ENCODE data around the gene SMIM44.
A peak's percentile ranks its signal among the peaks of the same experiment; 100 is the strongest.
"Not testable (repeated sequence)": the region's sequence is repeated elsewhere in the genome, so short reads cannot be mapped to it uniquely, and the experiment has no call there.

SMIM44 gene

DNA sequence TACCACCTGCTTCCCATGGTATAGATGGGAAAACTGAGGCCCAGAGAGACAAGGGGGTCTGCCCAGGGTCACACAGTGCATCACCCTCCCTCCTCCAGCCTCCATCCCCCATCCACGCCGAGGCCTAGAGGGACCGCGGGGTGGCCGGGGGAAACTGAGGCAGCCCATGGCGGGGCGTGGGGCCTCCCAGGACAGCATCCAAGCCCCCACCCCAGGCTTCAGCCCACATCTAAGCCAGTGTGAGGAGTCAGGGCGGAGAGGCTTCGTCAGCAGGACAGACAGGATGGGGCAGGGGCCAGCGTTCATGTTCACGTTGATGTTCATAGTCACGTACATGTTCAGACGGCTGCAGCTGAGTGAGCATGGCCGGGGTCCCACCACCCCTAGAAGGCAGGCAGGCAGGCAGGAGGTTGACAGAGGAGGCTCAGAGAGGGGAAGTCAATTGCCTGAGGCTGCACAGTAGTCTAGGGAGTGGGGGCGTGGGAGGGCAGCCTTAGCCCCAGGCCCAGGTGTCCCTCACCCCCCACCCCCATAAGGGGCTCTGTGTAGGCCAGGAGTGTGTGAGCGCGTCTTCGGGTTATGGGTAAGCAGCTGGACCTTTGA is 26.2 kb downstream of the SMIM44 start:
- no peak for DNase-seq

DNA sequence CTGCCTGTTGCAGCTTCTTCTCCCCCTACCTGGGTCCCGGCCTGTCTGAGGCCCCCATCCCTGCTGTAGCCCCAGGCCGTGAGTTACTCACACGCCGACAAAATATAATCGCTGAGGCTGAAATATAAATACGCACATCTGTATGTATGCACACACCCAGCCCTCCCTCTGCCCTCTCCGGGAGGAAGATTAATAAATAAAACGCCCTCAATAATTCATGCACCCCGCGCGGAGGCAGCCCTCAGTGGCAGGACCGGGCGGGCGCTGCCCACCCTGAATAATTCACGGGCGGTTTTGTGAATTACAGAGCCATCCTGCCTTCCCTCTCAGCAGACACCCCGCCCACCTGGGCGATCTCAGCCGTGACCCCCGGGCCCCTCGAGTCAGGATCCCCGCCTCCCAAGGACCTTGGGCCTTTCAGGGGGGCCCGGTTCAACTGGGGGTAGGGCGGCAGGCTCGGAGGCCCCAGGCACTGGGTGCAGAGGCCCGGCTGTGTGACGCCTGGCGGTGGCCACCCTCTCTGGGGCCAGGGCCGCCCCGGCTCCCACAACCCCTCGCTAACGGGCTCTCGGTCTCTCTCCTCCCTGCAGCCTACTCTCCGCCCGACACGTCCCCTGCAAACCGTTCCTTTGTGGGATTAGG is 27.2 kb downstream of the SMIM44 start:
- DNase-seq: no peak

DNA sequence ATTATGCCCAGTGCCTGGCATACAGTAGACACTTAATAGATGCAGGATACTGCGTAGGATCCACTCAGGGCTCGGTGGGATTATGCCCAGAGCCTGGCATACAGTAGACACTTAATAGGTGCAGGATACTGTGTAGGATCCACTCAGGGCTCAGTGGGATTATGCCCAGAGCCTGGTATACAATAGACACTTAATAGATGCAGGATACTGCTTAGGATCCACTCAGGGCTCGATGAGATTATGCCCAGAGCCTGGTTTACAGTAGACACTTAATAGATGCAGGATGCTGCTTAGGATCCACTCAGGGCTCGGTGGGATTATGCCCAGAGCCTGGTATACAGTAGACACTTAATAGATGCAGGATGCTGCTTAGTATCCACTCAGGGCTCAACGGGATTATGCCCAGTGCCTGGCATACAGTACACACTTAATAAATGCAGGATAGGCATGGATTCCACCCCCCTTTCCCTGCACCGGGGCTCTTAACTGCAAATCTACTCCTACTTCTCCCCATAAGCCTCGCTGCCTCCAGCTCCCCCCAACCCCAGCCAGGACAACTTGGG is 27.8 kb downstream of the SMIM44 start:
- DNase-seq: no peak

DNA sequence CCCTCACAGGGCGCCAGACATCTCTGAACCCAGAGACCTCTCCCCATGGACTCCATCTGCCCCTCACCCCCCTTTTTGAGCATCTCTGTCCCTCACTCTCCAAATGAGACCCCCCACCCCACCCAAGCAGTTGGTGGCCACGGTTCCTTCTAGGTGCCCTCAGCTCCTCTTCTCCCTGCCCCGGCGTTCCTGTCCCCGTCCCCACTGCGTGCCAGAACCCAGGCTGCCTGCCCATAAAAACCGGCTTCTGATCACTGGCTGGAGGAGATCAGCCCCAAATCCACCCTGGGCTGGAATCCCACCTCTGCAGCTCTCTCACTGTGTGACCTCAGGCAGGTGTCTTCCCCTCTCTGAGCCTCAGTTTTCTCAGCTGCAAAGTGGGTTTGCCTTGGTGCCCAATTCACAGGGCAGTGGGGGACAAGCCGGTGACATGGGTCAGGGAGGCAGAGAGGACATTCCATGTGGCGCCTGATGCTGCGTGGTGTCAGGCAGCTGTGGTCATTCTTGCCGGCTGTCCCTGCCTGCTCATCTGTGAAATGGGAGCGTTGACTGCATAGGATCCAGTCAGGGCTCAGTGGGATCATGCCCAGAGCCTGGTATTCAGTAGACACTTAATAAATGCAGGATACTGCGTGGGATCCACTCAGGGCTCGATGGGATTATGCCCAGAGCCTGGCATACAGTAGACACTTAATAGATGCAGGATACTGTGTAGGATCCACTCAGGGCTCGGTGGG is 28.4 kb downstream of the SMIM44 start:
- DNase-seq: no peak

DNA sequence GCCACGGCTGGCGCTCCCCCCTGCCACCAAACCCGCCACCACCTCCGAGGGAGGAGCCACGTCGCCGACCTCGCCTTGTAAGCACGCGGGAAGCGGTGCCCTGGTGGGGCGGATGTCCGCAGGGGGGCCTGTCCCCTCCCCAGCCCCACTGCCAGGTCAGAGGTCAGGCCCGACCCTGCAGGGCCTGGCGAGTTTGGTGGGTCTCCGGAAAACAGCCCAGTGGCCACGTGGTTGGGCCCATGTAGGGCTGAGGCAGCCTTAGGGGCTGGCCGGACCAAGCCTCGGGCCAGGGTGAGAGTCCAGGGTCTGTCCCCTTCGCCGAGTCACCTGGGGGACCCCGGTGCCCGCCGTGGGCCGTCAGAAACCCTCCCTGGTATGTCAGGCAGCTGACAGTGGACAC is 29.4 kb downstream of the SMIM44 start:
- DNase-seq: no peak

DNA sequence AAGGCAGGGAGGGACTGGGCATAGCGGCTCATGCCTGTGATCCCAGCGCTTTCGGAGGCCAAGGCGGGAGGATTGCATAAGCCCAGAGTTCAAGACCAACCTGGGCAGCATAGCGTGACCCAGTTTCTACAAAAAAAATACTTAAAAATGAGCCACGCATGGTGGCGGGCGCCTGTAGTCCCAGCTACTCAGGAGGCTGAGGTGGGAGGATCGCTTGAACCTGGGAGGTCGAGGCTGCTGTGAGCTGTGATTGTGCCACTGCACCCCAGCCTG is 30.4 kb downstream of the SMIM44 start:
- DNase-seq: not testable (repeated sequence)

DNA sequence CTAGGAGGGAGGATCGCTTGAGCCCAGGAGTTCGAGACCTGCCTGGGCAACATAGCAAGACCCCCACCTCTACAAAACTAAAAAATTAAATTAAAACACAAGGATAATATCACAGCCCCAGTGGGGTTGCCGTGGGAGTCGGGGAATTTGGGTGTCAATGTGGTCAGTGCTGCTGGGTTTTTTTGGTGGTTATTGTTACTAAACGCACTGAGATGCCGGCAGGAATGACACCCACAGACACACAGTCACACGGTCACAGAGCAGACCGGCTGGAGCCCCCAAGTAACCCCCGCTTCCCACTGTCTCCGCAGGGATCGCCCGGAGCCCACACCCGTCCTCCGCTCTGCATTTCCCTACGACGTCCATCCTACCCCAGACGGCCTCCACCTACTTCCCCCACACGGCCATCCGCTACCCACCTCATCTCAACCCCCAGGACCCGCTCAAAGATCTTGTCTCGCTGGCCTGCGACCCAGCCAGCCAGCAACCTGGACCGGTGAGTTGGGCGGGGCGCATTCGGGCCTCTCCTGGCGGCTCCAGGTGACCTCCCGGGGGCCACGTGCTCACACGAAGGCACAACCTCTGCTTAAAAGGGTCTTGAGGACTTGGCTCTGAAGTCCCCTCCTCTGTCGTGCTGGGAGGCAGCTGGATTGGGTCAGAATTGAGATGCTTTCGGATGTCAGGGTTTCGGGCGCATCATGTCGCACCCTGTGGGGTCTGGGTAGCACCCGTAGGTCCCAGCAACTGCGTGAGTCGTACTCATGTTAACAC is 30.9 kb downstream of the SMIM44 start:
- DNase-seq: no peak

DNA sequence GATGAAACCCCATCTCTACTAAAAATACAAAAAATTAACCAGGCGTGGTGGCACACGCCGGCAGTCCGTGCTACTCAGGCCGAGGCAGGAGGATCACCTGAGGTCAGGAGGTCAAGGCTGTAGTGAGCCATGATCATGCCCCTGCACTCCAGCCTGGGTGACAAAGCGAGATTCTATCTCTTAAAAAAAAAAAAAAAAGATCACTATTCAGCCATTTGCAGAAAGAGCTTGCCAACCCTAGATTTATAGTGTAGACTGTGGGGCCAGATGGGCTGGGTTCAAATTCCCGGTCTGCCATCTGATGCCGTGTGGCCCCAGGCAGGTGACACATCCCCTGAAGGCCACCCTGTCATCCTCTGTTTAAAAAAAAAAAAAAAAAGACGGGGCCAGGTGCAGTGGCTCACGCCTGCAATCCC is 31.8 kb downstream of the SMIM44 start:
- DNase-seq: no peak

DNA sequence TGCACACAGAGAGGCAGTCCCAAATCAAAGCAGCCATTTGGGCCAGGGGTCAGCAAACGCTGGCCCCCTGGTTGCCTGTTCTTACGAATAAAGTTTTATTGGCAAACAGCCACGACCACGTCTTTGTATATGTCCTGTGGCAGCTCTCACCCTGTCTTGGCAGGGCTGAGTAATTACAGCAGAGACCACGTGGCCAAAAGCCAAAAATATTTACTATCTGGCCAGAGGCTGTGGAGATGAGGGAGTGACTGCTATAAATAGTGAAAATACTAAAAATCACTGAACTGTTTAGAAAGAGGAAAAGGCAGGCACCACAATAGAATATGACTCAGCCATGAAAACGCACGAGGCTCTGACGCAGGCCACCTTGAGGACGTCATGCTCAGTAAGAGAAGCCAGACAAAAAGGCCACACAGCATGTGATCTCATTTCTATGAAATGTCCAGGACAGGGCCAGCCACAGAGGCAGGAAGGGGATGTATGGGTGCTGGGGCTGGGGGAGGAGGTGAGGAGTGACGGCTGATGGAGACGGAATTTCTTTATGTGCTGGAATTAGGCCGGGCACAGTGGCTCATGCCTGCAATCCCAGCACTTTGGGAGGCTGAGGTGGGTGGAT is 32.3 kb downstream of the SMIM44 start:
- DNase-seq: no peak

DNA sequence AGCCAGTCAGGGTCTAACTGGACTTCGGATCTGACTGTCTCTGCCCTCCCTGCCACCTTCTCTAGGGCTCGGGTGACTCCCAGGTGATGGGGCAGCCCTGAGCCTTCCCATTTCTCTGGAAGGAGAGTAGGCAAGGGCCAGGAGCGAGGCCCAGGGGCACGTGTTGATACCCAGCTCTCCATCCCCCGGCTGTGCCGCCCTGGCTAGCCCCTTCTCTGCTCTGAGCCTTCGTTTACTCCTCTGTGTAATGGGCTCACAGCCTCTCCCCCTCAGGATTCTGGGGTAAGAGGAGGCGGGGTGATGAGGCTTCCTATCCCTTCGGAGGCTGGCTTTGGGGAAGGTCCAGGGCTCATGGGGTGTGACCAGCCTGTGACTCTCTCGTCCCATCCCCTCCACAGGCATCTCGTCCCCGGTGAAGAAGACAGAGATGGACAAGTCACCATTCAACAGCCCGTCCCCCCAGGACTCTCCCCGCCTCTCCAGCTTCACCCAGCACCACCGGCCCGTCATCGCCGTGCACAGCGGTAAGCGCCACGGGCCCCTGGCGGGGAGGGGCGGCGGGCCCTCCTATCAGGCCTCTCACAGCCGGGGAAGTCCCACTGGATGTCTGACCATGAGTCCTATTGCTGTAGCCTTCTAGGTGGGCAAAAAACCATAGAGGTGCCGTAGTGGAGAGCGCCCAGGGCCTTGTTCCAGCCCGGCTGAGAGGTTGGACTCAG is 34.5 kb downstream of the SMIM44 start:
- no peak for DNase-seq

DNA sequence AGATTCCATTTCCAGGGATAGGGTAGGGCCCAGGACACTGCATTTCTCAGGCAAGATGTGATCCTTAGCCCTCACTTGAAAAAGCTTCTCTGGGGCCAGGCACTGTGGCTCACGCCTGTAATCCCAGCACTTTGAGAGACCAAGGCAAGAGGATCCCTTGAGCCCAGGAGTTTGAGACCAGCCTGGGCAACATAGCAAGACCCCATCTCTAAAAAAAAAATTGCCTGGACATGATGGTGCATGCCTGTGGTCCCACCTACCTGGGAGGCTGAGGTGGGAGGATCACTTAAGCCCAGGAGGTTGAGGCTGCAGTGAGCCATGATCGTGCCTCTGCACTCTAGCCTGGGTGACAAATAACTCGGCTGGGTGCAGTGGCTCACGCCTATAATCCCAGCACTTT is 36.6 kb downstream of the SMIM44 start:
- DNase-seq: not testable (repeated sequence)

DNA sequence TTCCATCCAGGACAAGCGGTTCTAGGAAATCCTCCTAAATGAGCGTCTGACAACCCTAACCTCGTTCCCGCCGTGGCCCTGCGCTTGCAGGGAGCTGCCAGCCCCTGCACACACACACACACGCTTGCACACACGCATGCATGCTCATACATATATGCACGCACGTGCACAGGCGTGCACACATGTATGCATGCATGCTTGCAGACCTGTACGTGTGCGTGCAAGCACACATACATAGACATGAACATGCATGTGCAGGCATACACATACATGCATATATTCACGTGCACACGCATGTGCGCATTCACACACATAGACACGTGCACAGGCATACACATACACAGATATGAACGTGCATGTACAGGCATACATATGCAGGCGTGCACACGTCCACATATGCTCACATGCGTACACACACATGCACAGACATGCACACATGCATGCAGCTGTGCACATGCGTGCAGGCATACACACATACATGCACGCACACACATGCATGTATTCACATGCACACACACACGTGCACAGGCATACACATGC is 38.5 kb downstream of the SMIM44 start:
- no peak for DNase-seq

DNA sequence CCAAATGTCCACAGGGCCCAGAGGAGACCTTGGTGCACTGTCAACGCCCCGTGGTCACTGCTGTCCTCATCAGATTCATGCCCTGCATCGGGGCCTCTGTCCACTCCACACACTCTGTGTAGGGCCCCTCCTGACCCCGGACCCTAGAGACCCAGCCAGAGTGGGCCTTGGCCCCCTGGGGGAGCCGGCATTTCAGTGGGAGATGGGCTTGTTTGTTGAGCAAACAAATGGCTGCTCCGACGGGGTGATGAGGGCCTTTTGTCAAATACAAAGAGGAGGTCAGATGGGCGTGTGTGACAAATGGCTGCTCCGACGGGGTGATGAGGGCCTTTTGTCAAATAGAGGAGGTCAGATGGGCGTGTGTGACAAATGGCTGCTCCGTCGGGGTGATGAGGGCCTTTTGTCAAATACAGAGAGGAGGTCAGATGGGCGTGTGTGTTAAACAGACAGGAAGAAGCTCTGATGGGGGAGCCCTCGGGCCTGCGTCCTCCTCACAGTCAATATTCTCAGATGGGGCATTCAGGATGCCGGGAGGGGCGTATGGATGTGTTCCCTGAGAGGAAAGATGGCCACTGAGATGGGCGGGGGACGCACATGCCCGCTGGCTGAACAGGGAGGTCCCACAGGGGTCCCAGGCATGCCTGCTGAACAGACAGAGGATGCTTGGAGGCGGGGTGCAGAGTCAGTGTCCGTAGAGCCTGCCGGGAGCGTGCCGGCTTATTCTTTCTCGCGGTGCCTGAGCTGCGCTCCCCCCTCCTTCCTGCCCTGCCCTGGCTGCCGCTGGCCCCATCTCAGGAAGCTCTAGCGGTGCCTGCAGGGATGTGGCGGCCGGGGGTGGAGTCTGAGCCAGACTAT is 39.2 kb downstream of the SMIM44 start:
- peak; percentile 6 for DNase-seq

DNA sequence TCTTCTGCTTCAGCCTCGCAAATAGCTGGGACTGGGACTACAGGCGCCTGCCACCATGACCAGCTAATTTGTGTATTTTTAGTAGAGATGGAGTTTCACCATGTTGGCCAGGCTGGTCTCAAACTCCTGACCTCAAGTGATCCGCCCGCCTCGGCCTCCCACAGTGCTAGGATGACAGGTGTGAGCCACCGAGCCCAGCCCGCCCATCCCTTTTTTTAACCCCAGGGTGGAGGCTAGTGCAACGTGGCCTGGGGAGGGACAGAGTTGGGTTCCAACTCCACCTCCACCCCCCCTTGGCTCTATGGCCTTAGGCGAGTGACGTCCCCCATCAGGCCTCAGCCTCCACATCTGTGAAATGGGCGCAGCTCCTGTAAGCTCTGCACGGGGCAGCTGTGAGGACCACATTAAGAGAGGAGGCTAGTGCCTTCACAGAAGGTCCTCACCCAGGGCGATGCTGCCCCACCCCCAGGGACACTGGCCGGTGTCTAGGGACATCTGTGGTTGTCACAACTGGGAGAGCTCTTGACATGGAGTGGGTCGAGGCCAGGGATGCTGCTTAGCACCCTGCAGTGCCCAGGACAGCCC is 40.7 kb downstream of the SMIM44 start:
- DNase-seq: no peak

DNA sequence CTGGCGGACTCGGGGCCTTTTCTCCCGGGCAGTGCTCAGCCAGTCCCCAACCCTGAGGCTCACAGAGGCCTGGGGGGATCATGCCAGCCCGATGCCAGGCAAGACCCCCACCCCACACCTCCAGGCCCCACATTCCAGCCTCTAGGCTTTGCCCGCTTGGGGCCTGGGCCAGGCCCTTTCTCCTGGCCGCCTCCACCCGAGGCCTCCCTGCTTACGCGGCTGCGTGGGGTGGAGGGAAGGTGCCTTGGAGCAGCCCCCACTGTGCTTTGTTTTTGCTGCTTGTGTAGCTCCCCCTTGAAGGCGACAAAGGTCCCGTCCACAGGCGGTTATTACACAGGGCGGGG is 41.3 kb downstream of the SMIM44 start:
- DNase-seq: no peak

DNA sequence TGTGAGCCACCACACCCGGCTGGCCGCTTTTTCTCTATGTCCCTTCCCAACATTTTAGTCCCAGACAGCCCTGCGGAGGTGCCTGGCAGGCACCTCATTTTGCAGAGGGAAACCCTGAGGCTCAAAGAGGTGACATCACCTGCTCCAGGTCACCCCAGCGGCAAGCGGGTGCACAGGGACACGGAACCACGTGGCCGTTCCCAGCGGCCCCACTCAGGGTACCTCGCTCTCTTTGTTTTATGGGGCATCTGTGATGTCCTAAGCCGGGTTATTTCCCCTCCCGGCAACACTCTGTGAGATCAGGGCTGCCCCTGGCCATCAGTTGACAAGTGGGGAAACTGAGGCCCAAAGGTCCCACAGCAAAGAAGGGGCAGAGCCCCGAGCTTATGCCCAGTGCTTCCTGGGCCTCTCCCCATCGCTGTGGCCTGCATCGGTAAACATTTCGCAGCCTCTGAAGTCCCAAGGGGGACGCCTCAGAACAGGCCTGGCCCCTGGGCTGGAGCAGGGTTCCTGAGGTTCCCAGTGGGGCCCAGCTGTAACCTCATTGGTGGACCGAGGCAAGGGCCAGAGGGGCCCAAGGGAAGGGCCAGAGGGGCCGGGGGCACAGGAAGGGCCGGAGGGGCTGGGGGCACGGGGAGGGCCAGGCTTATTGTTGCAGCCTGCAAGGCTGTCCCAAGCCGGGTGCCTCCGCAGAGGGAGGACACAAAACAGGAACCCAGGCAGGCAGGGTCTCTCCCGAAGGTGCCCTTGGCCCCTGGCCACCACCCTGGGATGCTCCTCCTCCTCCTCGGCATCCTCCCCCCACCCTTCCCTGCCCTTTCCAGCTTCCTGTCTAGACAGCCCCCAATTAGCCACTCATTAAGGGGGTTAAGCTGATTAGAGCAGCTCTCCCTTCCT is 41.9 kb downstream of the SMIM44 start:
- no peak for DNase-seq

DNA sequence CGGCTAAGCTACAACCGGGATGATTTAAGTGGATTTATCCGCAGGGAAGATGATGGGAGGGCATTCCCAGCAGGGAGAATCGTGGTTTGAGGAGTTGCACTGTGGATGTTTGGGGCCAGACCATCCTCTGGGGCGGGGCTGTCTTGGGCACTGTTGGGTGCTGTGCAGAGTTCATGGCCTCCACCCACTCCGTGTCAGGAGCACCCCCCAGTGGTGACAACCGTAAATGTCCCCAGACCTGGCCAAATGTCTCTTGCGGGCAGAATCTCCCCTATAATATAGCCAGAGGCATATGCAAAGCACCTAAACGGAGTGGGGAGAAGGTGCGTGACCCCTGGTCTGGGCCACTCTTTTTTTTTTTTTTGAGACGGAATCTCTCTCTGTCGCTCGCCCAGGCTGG is 43.2 kb downstream of the SMIM44 start:
- peak; percentile 6 for DNase-seq

DNA sequence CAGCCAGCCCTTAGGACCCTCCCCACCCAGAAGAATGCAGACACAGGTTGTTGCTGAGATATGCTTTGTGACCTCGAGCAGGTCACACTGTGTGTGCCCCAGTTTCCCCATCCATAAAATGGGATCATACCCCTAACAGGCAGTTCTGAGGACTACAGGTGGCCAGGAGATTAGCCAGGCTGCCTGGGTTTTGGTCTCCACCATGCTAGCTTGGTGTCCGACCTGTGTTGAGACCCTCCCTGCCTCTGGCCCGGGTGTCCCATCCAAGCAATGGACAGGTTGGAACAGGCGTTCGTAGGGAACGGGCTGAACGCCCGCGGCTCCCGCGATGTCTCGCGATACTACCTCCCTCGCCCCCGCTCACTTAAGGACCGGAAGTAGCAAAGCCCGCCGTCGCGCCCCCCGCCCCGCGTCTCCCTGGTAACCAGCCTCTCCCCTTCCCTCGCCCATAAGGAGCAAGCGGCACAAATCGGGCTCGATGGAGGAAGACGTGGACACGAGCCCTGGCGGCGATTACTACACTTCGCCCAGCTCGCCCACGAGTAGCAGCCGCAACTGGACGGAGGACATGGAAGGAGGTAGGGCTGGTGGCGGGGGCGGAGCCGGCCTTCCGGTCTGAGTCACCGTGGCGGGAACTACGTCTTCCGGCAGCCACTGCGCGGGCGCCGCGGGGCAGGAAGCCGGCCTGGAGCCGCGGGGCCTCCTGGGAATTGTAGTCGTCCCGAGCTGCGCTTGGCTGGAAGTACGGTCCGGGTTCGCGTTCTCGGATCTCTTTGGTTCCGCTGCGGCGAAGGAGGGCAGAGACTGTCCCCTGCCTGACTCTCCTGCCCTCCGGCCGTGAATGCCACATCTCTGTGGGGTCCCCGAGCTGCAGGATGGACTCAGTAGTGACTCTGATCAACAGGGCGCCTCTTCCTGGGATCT is 48.3 kb downstream of the SMIM44 start:
- DNase-seq: peak; percentile 95

Measured in COR-L47 (cell line).